ENCODE data around the gene BEGAIN. TPM values are rescaled to one million over a fixed set of nuclear protein-coding genes. Genes with fewer than 3 reads are reported as not detected.

BEGAIN gene
- total RNA-seq, 1 experiment from 2014 or later = 0.54 TPM

DNA sequence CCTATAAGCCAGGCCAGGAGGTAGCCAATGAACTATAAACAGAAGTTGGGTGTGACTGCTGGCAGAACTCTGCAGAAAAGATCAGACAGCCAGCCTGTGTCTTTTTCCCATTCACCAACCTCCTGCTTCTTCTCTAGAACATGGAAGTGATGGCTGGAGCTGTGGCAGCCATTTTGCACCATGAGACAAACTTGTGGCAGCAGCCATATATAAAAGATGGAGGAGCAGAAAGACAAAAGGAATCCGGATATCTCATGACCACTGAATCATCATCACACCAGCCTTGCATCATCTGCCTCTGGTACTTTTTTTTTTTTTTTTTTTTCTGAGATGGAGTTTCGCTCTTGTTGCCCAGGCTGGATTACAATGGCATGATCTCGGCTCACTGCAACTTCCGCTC lies 8.7 kb downstream of the BEGAIN start:
- Histone ChIP-seq H3K4me1 (no peaks in the 10 kb centered on the region), H3K4me3 (ENCODE audit: low read depth, low read length) (no peak overlapping the region), H3K9me3 (no peaks in the 10 kb centered on the region), H3K36me3 (ENCODE audit: control insufficient read depth, insufficient read depth, low read length) (no peaks in the 10 kb centered on the region), H3K27me3 (replicated peaks; ENCODE audit: control insufficient read depth, insufficient read depth, low read length) (no peaks in the 10 kb centered on the region; the same call in 1 of the 2 replicates)
- DNase-seq = no peak
- no peak overlapping the region for H3K27ac Mint-ChIP-seq (ENCODE audit: unreplicated experiment)
- peaks cover 5% of the 10 kb centered on the region for H3K27me3 Mint-ChIP-seq (ENCODE audit: insufficient read depth, unreplicated experiment)
- TF ChIP-seq, protein P1, sequence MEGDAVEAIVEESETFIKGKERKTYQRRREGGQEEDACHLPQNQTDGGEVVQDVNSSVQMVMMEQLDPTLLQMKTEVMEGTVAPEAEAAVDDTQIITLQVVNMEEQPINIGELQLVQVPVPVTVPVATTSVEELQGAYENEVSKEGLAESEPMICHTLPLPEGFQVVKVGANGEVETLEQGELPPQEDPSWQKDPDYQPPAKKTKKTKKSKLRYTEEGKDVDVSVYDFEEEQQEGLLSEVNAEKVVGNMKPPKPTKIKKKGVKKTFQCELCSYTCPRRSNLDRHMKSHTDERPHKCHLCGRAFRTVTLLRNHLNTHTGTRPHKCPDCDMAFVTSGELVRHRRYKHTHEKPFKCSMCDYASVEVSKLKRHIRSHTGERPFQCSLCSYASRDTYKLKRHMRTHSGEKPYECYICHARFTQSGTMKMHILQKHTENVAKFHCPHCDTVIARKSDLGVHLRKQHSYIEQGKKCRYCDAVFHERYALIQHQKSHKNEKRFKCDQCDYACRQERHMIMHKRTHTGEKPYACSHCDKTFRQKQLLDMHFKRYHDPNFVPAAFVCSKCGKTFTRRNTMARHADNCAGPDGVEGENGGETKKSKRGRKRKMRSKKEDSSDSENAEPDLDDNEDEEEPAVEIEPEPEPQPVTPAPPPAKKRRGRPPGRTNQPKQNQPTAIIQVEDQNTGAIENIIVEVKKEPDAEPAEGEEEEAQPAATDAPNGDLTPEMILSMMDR (IDR thresholded peaks at IDR 0.05; ENCODE audit: insufficient read depth in 1 of 2, low read depth in 1 of 2, low read length in 1 of 2, severe bottlenecking in 1 of 2, unreplicated experiment in 1 of 2) = no peak
- ChIA-PET CTCF (no interaction called here), POLR2A (no interaction called here)
- no peak overlapping the region for H3K4me3 Mint-ChIP-seq (ENCODE audit: unreplicated experiment)
- H3K4me1 Mint-ChIP-seq (ENCODE audit: low read depth, unreplicated experiment) = no peaks in the 10 kb centered on the region
- H3K9me3 Mint-ChIP-seq (ENCODE audit: unreplicated experiment) = no peaks in the 10 kb centered on the region
- H3K36me3 Mint-ChIP-seq (ENCODE audit: insufficient read depth, unreplicated experiment) = no peaks in the 10 kb centered on the region
- no TSS peak for BruUV-seq (replicated peaks)
- intact Hi-C loops (cut with micrococcal nuclease; ENCODE audit: unreplicated experiment) = no loop called here

DNA sequence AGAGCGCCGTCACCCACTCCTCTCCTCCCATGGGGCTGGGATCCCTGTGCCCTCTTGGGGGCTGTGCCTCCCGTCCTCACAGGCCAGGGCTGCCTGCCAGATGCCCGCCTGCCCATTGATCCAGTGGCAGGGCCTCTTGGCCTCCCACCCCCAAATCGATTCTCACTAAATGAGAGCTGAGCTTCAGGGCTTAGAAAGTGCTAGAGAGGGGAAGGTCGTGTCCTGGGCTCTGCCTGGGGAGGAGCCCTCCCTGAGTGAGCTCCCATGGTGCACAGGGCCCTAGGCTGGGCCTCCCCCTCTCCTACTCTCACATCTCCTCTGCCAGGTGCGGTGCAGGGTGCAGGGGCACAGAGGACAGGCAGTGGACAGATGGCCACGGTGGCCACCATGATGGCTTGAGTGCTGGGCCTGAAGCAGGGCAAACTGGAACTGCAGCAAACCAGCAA lies 9.2 kb downstream of the BEGAIN start:
- H3K4me3 Mint-ChIP-seq (ENCODE audit: unreplicated experiment) = no peak overlapping the region
- intact Hi-C loops (cut with micrococcal nuclease; ENCODE audit: unreplicated experiment) = no loop called here
- no peak for DNase-seq
- H3K4me1 Mint-ChIP-seq (ENCODE audit: low read depth, unreplicated experiment) = no peaks in the 10 kb centered on the region
- no peak overlapping the region for H3K27ac Mint-ChIP-seq (ENCODE audit: unreplicated experiment)
- no peaks in the 10 kb centered on the region for H3K36me3 ChIP-seq (ENCODE audit: control insufficient read depth, insufficient read depth, low read length)
- no peaks in the 10 kb centered on the region for H3K9me3 ChIP-seq
- BruUV-seq (replicated peaks) = no TSS peak
- no peaks in the 10 kb centered on the region for H3K36me3 Mint-ChIP-seq (ENCODE audit: insufficient read depth, unreplicated experiment)
- CTCF ChIA-PET = no interaction called here
- TF ChIP-seq, protein P1 (IDR thresholded peaks at IDR 0.05; ENCODE audit: insufficient read depth in 1 of 2, low read depth in 1 of 2, low read length in 1 of 2, severe bottlenecking in 1 of 2, unreplicated experiment in 1 of 2) = no peak
- POLR2A ChIA-PET = no interaction called here
- H3K4me3 ChIP-seq (ENCODE audit: low read depth, low read length) = no peak overlapping the region
- no peaks in the 10 kb centered on the region; the same call in 1 of the 2 replicates for H3K27me3 ChIP-seq (replicated peaks; ENCODE audit: control insufficient read depth, insufficient read depth, low read length)
- H3K27me3 Mint-ChIP-seq (ENCODE audit: insufficient read depth, unreplicated experiment) = peaks cover 4% of the 10 kb centered on the region
- H3K9me3 Mint-ChIP-seq (ENCODE audit: unreplicated experiment) = no peaks in the 10 kb centered on the region
- H3K4me1 ChIP-seq = no peaks in the 10 kb centered on the region

DNA sequence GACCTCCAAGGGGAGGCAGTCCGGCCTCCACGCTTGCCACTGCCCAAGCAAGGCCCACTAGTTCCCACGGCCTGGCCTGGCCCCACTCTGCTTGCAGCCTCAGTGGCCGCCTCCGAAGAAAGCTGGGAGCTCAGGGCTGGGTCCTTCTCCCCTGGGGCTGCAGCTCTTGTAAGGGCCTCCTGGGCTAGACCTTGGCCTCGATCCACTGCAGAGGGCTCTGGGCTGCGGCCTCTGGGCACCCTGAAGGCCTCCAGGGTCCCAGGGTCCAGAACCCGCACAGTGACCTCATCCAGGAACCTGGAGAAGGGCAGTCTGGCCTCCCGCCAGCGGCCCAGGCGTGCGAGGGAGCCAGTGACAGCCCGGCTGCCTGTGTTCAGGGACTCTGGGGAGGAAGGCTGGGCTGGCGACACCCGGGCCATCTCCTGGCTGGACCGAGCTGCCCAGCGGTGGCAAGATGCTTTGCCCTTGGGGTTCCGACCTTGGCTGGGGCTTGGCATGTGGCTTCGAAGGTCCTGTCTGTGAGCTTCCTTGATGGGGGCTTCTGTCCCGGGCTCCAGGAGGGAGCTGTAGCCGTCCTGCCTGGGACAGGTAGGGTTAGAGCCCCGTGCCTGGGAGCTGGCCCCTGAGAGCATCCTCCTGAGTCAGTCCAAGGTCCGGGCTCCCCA lies 9.8 kb downstream of the BEGAIN start:
- POLR2A ChIA-PET = no interaction called here
- Histone ChIP-seq H3K36me3 (ENCODE audit: control insufficient read depth, insufficient read depth, low read length) (no peaks in the 10 kb centered on the region), H3K27me3 (replicated peaks; ENCODE audit: control insufficient read depth, insufficient read depth, low read length) (no peaks in the 10 kb centered on the region), H3K9me3 (no peaks in the 10 kb centered on the region), H3K4me1 (no peaks in the 10 kb centered on the region), H3K4me3 (ENCODE audit: low read depth, low read length) (no peak overlapping the region)
- Mint-ChIP-seq H3K4me1 (ENCODE audit: low read depth, unreplicated experiment) (no peaks in the 10 kb centered on the region), H3K27me3 (ENCODE audit: insufficient read depth, unreplicated experiment) (peaks cover 4% of the 10 kb centered on the region), H3K27ac (ENCODE audit: unreplicated experiment) (no peak overlapping the region), H3K36me3 (ENCODE audit: insufficient read depth, unreplicated experiment) (no peaks in the 10 kb centered on the region), H3K4me3 (ENCODE audit: unreplicated experiment) (no peak overlapping the region), H3K9me3 (ENCODE audit: unreplicated experiment) (no peaks in the 10 kb centered on the region)
- intact Hi-C loops (cut with micrococcal nuclease; ENCODE audit: unreplicated experiment) = no loop called here
- CTCF ChIA-PET = no interaction called here
- BruUV-seq (replicated peaks) = no TSS peak
- DNase-seq = no peak
- TF ChIP-seq, protein P1 (IDR thresholded peaks at IDR 0.05; ENCODE audit: insufficient read depth in 1 of 2, low read depth in 1 of 2, low read length in 1 of 2, severe bottlenecking in 1 of 2, unreplicated experiment in 1 of 2) = no peak
